BE2C (cell line): ENCODE results near the gene TBC1D7.

Source experiments
- DNase-seq: peaks from one replicate; pipeline ENCODE4 v3.0.0-alpha.2; 2020
- H3K27me3 ChIP-seq: fragments of 250-450 bp; sonication (Bioruptor Pico); 2 replicates; pipeline ENCODE4 v1.5.1; 2020; ENCODE audit warnings: mild to moderate bottlenecking
- H3K36me3 ChIP-seq: fragments of 250-450 bp; sonication (Bioruptor Pico); 2 replicates; pipeline ENCODE4 v1.5.1; 2020; ENCODE audit warnings: mild to moderate bottlenecking
- H3K4me1 ChIP-seq: fragments of 250-450 bp; sonication (Bioruptor Pico); 2 replicates; pipeline ENCODE4 v1.5.1; 2020
- H3K4me3 ChIP-seq: 2 replicates; pipeline ENCODE4 v1.5.1; 2011; ENCODE audit warnings: low read depth, low read length
- H3K9me3 ChIP-seq: fragments of 250-450 bp; sonication (Bioruptor Pico); 2 replicates; pipeline ENCODE4 v1.5.1; 2020
- TF ChIP-seq, protein P1 (sequence below): IDR thresholded peaks from 2 replicates; pipeline ENCODE4 v1.5.1; 2012; ENCODE audit warnings: mild to moderate bottlenecking, low read depth, low read length

TBC1D7 gene

DNA sequence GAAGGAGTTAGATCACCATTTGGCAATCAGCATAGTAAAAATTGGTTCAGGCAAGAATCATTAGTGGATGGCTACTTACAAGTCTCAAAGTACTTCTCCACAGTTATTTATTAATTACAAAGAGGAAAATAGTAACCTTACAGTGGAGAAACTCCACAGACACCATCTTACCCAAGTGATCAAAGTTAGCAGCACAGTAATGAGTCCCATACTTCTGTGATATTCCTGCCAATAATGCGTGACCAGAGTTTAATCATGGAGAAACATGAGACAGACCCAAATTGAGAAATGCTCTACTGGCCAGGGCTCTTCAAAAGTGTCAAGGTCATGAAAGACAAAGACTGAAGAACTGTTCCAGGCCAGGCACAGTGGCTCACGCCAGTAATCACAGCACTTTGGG lies 9.5 kb downstream of the TBC1D7 start:
- DNase-seq, result no peak
- Histone ChIP-seq H3K36me3 (peaks cover 15% of the 10 kb centered on the region), H3K4me1 (no peaks in the 10 kb centered on the region), H3K27me3 (no peaks in the 10 kb centered on the region), H3K4me3 (no peak overlapping the region), H3K9me3 (no peaks in the 10 kb centered on the region)
- TF ChIP-seq, protein P1, sequence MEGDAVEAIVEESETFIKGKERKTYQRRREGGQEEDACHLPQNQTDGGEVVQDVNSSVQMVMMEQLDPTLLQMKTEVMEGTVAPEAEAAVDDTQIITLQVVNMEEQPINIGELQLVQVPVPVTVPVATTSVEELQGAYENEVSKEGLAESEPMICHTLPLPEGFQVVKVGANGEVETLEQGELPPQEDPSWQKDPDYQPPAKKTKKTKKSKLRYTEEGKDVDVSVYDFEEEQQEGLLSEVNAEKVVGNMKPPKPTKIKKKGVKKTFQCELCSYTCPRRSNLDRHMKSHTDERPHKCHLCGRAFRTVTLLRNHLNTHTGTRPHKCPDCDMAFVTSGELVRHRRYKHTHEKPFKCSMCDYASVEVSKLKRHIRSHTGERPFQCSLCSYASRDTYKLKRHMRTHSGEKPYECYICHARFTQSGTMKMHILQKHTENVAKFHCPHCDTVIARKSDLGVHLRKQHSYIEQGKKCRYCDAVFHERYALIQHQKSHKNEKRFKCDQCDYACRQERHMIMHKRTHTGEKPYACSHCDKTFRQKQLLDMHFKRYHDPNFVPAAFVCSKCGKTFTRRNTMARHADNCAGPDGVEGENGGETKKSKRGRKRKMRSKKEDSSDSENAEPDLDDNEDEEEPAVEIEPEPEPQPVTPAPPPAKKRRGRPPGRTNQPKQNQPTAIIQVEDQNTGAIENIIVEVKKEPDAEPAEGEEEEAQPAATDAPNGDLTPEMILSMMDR, result no peak

DNA sequence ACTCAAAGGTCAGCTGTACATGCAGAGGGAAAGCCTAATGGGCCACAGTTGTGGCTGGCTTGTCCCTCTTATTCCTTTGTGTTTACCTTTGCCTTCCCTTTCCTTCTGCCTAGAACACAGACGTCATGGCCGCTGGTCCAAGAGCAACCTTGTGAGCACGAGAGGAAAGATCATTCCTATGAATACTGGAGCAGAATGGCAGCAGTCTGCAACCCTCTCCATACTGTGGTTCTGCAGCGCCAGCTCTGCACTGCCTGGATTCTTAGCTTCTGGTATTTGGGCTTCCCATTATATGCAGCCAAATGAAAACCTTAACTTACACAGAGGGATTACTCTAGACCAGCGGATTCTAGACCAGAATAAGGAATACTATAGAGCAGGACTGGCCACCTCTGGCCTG lies 12.4 kb downstream of the TBC1D7 start:
- Histone ChIP-seq H3K4me1 (no peaks in the 10 kb centered on the region), H3K36me3 (peaks cover 13% of the 10 kb centered on the region), H3K4me3 (no peak overlapping the region), H3K9me3 (no peaks in the 10 kb centered on the region), H3K27me3 (no peaks in the 10 kb centered on the region)
- no peak for DNase-seq
- TF ChIP-seq, protein P1, result no peak

DNA sequence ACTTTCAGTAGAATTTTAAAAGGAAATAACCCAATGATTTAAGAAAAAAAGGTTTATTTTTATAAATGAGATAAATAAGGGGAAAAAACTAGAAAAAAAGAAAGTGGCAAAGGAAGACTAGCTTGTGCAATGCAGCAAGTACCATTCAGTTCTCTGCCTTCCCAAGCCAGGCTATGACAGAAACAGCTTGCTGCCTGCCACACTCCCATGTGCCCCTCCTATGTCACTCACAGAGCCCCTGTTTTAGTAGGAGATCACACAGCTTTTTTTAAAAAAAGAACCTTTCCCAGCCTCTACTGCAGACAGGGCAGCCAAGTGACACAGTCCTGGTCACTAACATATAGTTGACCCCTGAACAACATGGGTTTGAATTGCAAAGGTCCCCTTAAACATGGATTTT lies 13.5 kb downstream of the TBC1D7 start:
- H3K4me1 ChIP-seq, result no peaks in the 10 kb centered on the region
- peaks cover 9% of the 10 kb centered on the region for H3K36me3 ChIP-seq
- H3K4me3 ChIP-seq, result no peak overlapping the region
- no peaks in the 10 kb centered on the region for H3K27me3 ChIP-seq
- H3K9me3 ChIP-seq, result no peaks in the 10 kb centered on the region
- TF ChIP-seq, protein P1, result no peak
- DNase-seq, result no peak

DNA sequence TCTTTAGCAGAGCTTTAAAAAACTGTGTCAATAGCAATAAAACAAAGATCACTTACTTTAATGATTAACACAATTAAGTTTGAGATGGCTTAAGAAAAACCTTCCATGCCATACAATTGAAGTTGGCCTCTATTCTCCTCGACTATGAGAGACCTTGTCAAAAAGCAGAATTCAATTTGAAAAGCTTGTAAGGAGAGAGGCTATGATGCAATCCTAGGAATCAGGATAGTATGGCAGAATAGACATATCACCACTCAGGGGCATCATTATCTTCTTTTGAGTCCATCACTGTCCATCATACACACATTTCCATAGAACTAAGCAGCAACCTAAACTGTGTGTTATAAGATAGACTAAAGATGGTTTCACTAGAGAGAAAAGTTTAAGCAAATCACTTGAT lies 17.2 kb downstream of the TBC1D7 start:
- H3K4me3 ChIP-seq, result no peak overlapping the region
- TF ChIP-seq, protein P1, result no peak

DNA sequence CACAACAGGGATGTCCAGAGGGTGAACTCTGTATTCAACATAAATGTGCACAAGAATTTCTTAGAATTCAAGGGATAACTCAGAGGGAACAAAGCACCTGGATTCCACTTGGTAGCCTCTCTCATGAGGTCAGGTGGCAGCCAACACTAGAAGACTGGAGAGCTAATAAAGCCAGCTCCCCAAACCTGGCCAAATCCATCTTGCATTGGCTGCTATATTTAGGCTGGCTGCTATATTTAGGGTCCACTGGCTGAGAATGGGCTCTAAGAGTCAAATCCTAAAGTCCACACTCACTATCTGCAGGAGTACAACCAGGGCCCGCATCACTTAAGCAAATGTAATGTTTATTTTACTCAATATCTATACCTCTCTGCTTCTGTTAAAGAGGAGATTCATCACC lies 20.0 kb downstream of the TBC1D7 start:
- Histone ChIP-seq H3K9me3 (no peaks in the 10 kb centered on the region), H3K4me3 (no peak overlapping the region), H3K4me1 (no peaks in the 10 kb centered on the region), H3K36me3 (peaks cover 8% of the 10 kb centered on the region), H3K27me3 (no peaks in the 10 kb centered on the region)
- TF ChIP-seq, protein P1, result no peak
- no peak for DNase-seq

More for the DNA sequence above, 17.2 kb downstream of the TBC1D7 start:
- H3K36me3 ChIP-seq, result peaks cover 9% of the 10 kb centered on the region
- no peaks in the 10 kb centered on the region for H3K27me3 ChIP-seq
- DNase-seq, result no peak
- H3K4me1 ChIP-seq, result no peaks in the 10 kb centered on the region
- no peaks in the 10 kb centered on the region for H3K9me3 ChIP-seq

DNA sequence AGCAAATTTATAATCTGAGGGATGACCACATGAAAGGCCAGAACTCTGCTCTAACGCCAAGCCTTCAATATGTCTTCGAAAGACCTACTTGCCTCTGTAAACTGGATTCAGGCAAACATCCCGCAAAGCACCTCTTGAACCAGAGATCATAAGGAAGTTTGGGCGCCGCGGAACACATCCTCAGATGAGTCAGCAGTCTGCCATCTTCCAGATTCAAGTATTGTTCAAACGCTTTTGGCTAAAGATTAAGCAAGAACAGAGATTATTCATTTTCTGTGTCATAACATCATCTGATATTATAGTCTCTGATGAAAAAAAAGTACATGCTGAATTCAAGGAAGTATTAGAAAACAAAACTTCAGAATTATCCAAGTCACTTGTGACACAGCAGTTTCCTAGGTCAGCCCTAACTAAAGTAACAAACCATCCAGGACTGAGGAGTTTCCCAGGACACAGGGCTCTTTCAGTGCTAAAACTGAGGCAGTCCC lies 20.8 kb downstream of the TBC1D7 start:
- no peak for DNase-seq
- Histone ChIP-seq H3K4me3 (no peak overlapping the region), H3K4me1 (no peaks in the 10 kb centered on the region), H3K27me3 (no peaks in the 10 kb centered on the region), H3K36me3 (peaks cover 8% of the 10 kb centered on the region; the same call in 1 of the 2 replicates), H3K9me3 (no peaks in the 10 kb centered on the region)
- TF ChIP-seq, protein P1, result no peak
